HEK293 (cell line): ENCODE measurements around the gene CADM1.

Source experiments
- CTCF ChIA-PET: fragments of 350-600 bp; formaldehyde crosslinking; extraction: SDS; loops from one replicate; lab custom pipeline; 2021; ENCODE audit warnings: antibody characterized with exemption; lab: Yijun Ruan, JAX
- POLR2A ChIA-PET: fragments of 300-600 bp; formaldehyde crosslinking; extraction: SDS; loops from one replicate; lab custom pipeline; 2020; ENCODE audit warnings: antibody characterized with exemption, inconsistent platforms; lab: Yijun Ruan, JAX
- H3K27ac ChIP-seq: fragments of 200-500 bp; sonication (Bioruptor generic); 2 replicates; pipeline ENCODE4 v1.5.1; 2014; ENCODE audit warnings: low read depth, low read length, control low read depth, inconsistent platforms; ENCODE audit errors: extremely low read depth
- H3K36me3 ChIP-seq, 2 experiments: fragments of 200-500 bp in 1 of 2; sonication (Bioruptor generic) in 1 of 2; 1 replicate in 1 of 2; 2 replicates in 1 of 2; pipeline ENCODE4 v1.5.1; 2014 to 2017; ENCODE audit warnings: inconsistent platforms in 2 of 2, low read length in 2 of 2; ENCODE audit not compliant: control insufficient read depth in 2 of 2, insufficient read depth in 1 of 2
- H3K4me1 ChIP-seq: fragments of 200-500 bp; sonication (Bioruptor generic); 2 replicates; pipeline ENCODE4 v1.5.1; 2014; ENCODE audit warnings: mild to moderate bottlenecking, low read length, inconsistent platforms; ENCODE audit not compliant: control insufficient read depth, insufficient read depth
- H3K4me3 ChIP-seq: 2 replicates; pipeline ENCODE4 v1.5.1; 2011; ENCODE audit warnings: low read depth, mild to moderate bottlenecking, control low read depth, low read length, moderate library complexity
- H3K9me3 ChIP-seq: fragments of 200-500 bp; sonication (Bioruptor generic); 2 replicates; pipeline ENCODE4 v1.5.1; 2014; ENCODE audit warnings: low read depth, low read length, inconsistent platforms; ENCODE audit not compliant: control insufficient read depth, insufficient read depth
- KLF16 ChIP-seq: fragments of 450-650 bp; formaldehyde crosslinking; IDR thresholded peaks from 2 replicates; pipeline ENCODE4 v1.5.1; 2017; ENCODE audit warnings: missing biosample characterization, missing genetic modification characterization
- PRDM6 ChIP-seq: fragments of 450-650 bp; formaldehyde crosslinking; IDR thresholded peaks from 2 replicates; pipeline ENCODE4 v1.5.1; 2017; ENCODE audit warnings: missing biosample characterization, missing genetic modification characterization
- ZBTB10 ChIP-seq: fragments of 450-650 bp; formaldehyde crosslinking; IDR thresholded peaks from 2 replicates; pipeline ENCODE4 v1.5.1; 2016; ENCODE audit warnings: missing biosample characterization, missing genetic modification characterization
- ZNF10 ChIP-seq: fragments of 450-650 bp; formaldehyde crosslinking; IDR thresholded peaks from 2 replicates; pipeline ENCODE4 v1.5.1; 2017; ENCODE audit warnings: missing biosample characterization, missing genetic modification characterization
- ZNF174 ChIP-seq: fragments of 450-650 bp; formaldehyde crosslinking; IDR thresholded peaks from 2 replicates; pipeline ENCODE4 v1.5.0; 2017; ENCODE audit warnings: missing biosample characterization, mild to moderate bottlenecking, missing genetic modification characterization
- ZNF184 ChIP-seq: fragments of 450-650 bp; IDR thresholded peaks from 2 replicates; pipeline ENCODE4 v1.5.1; 2018; ENCODE audit warnings: missing biosample characterization, mild to moderate bottlenecking, missing genetic modification characterization
- ZNF292 ChIP-seq: fragments of 450-650 bp; formaldehyde crosslinking; IDR thresholded peaks from 2 replicates; pipeline ENCODE4 v1.5.1; 2016; ENCODE audit warnings: low read depth, missing biosample characterization, missing genetic modification characterization, borderline replicate concordance
- ZNF354C ChIP-seq: fragments of 450-650 bp; formaldehyde crosslinking; IDR thresholded peaks from 2 replicates; pipeline ENCODE4 v1.5.1; 2016; ENCODE audit warnings: missing biosample characterization, missing genetic modification characterization, low read depth, borderline replicate concordance
- ZNF423 ChIP-seq: fragments of 450-650 bp; formaldehyde crosslinking; IDR thresholded peaks from 2 replicates; pipeline ENCODE4 v1.5.1; 2016; ENCODE audit warnings: missing biosample characterization, missing genetic modification characterization
- ZNF510 ChIP-seq: fragments of 450-650 bp; formaldehyde crosslinking; IDR thresholded peaks from 2 replicates; pipeline ENCODE4 v1.5.1; 2018; ENCODE audit warnings: mild to moderate bottlenecking, missing genetic modification characterization, missing biosample characterization; ENCODE audit not compliant: insufficient replicate concordance
- ZNF654 ChIP-seq: fragments of 450-650 bp; formaldehyde crosslinking; IDR thresholded peaks from 2 replicates; pipeline ENCODE4 v1.5.1; 2016; ENCODE audit warnings: low read depth, missing biosample characterization, missing genetic modification characterization
- ZNF660 ChIP-seq: fragments of 450-650 bp; IDR thresholded peaks from 2 replicates; pipeline ENCODE4 v1.5.1; 2018; ENCODE audit warnings: missing biosample characterization, mild to moderate bottlenecking, missing genetic modification characterization
- ZNF777 ChIP-seq: fragments of 450-650 bp; formaldehyde crosslinking; IDR thresholded peaks from 2 replicates; pipeline ENCODE4 v1.5.1; 2017; ENCODE audit warnings: missing biosample characterization, missing genetic modification characterization, borderline replicate concordance
- ZSCAN23 ChIP-seq: fragments of 450-650 bp; formaldehyde crosslinking; IDR thresholded peaks from 2 replicates; pipeline ENCODE4 v1.5.1; 2016; ENCODE audit warnings: missing biosample characterization, missing genetic modification characterization
- TF ChIP-seq, protein P1 (sequence below): fragments of 450-650 bp; formaldehyde crosslinking; IDR thresholded peaks from 2 replicates; pipeline ENCODE4 v1.5.1; 2017; ENCODE audit warnings: missing biosample characterization, missing genetic modification characterization
- TF ChIP-seq, protein P2 (sequence below): fragments of 450-650 bp; formaldehyde crosslinking; IDR thresholded peaks from 2 replicates; pipeline ENCODE4 v1.5.1; 2016; ENCODE audit warnings: missing biosample characterization, missing genetic modification characterization

CADM1 gene

GRCh38 chr11:115133475-115134209 lies 370.6 kb downstream of the CADM1 start (continued):
- TF ChIP-seq PRDM6 (tag by site-specific recombination): no peak
- no peak for TF ChIP-seq ZNF423 (tag by site-specific recombination)
- no peak for TF ChIP-seq ZNF660 (tag by site-specific recombination)
- no peak for TF ChIP-seq KLF16 (tag by site-specific recombination)
- TF ChIP-seq ZNF777: no peak

GRCh38 chr11:115132436-115133228 lies 371.6 kb downstream of the CADM1 start:
- no peaks in the 10 kb centered on the region for H3K4me1 ChIP-seq
- POLR2A ChIA-PET: no interaction called here
- no peaks in the 10 kb centered on the region for H3K9me3 ChIP-seq
- H3K27ac ChIP-seq: no peak overlapping the region
- TF ChIP-seq ZNF654 (tag by site-specific recombination) (peak; percentile 20), ZNF354C (no peak)
- CTCF ChIA-PET: interaction anchor here (0.8 to 3.4 kb wide), 4 partner anchors 11 to 442 kb away, joined by 3 to 12 read pairs (median 3); no protein-coding TSS in a partner anchor
- H3K36me3 ChIP-seq: no peaks in the 10 kb centered on the region
- H3K4me3 ChIP-seq: no peak overlapping the region

DNA sequence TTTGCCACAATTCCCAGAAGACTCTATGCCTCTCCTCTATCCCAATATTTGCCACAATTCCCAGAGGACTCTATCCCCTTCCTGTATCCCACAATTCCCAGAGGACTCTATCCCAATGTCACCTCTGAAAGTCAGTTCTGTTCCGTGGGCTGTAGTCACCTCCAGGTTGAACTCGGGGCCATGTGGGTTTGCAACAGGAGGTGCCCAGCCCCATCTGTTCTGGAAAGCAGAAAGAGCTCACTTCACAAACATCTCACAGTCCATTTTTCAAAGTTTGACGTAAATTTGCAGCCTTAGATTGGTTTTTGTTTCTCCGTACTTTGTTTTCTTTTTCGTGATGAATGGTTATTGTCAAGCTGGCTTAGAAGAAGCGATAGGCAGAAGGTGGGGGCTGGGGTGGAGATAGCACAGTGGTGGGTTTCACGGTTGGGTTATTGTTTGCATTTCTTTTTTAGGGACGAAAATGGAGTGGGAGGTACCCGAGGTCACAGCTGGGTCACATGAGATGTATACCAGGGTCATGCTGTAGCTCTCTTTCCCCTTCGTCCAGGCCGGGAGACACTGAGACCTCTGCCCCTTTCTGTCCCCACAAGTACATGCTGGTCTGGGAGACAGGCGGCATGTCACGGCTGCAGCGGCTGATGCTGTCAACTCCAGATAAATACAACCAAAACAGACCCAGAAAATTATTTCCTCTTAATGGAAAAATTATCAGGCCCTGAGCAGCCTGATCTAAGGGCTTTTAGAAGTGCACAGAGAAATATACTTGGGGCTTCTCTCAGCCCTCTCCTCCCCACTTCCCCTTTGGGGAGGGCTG lies 374.5 kb downstream of the CADM1 start:
- CTCF ChIA-PET: no interaction called here
- no peaks in the 10 kb centered on the region for H3K36me3 ChIP-seq
- H3K27ac ChIP-seq: no peak overlapping the region
- H3K4me1 ChIP-seq: no peaks in the 10 kb centered on the region
- no peak for TF ChIP-seq ZNF174 (tag by site-specific recombination)
- TF ChIP-seq ZNF292 (tag by site-specific recombination): no peak
- H3K4me3 ChIP-seq: no peak overlapping the region
- POLR2A ChIA-PET: no interaction called here
- H3K9me3 ChIP-seq: no peaks in the 10 kb centered on the region

DNA sequence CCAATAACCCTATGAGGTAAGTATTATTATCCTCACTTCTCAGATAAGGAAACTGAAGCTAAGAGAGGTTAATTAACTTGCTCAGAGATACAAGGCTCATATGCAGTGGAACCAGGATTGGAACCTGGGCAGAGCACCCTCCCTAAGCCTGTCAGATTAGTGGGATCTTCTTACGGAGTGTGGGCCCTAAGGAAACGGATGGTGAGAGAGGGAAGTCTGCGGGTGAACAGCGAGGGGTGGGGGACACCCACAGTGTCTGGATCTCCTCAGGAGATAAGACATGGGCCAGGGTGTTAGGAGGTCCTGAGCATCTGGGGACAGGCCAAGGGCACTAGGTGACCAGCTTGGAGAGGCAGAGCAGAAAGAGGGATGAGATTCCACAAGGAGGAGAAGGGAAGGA lies 376.0 kb downstream of the CADM1 start:
- Histone ChIP-seq H3K4me3 (no peak overlapping the region), H3K9me3 (no peaks in the 10 kb centered on the region), H3K4me1 (no peaks in the 10 kb centered on the region), H3K36me3 (no peaks in the 10 kb centered on the region), H3K27ac (no peak overlapping the region)
- ChIA-PET POLR2A (no interaction called here), CTCF (interaction anchor here (1.1 kb wide), 1 partner anchor 354 kb away, joined by 3 read pairs; no protein-coding TSS in a partner anchor)
- TF ChIP-seq ZNF10 (tag by site-specific recombination) (no peak), ZNF184 (tag by site-specific recombination) (no peak), ZNF510 (tag by site-specific recombination) (no peak), ZBTB10 (tag by site-specific recombination) (no peak), ZSCAN23 (tag by site-specific recombination) (no peak)
- TF ChIP-seq, protein P1, sequence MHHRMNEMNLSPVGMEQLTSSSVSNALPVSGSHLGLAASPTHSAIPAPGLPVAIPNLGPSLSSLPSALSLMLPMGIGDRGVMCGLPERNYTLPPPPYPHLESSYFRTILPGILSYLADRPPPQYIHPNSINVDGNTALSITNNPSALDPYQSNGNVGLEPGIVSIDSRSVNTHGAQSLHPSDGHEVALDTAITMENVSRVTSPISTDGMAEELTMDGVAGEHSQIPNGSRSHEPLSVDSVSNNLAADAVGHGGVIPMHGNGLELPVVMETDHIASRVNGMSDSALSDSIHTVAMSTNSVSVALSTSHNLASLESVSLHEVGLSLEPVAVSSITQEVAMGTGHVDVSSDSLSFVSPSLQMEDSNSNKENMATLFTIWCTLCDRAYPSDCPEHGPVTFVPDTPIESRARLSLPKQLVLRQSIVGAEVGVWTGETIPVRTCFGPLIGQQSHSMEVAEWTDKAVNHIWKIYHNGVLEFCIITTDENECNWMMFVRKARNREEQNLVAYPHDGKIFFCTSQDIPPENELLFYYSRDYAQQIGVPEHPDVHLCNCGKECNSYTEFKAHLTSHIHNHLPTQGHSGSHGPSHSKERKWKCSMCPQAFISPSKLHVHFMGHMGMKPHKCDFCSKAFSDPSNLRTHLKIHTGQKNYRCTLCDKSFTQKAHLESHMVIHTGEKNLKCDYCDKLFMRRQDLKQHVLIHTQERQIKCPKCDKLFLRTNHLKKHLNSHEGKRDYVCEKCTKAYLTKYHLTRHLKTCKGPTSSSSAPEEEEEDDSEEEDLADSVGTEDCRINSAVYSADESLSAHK (tag by site-specific recombination): no peak
- TF ChIP-seq, protein P2, sequence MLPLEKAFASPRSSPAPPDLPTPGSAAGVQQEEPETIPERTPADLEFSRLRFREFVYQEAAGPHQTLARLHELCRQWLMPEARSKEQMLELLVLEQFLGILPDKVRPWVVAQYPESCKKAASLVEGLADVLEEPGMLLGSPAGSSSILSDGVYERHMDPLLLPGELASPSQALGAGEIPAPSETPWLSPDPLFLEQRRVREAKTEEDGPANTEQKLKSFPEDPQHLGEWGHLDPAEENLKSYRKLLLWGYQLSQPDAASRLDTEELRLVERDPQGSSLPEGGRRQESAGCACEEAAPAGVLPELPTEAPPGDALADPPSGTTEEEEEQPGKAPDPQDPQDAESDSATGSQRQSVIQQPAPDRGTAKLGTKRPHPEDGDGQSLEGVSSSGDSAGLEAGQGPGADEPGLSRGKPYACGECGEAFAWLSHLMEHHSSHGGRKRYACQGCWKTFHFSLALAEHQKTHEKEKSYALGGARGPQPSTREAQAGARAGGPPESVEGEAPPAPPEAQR (tag by site-specific recombination): no peak
